Activated CD8-positive, alpha-beta memory T cell treated with anti-CD3 and anti-CD28 coated beads, Interleukin-2, amount 50 U/mL, for 1 hour (primary cell): ENCODE results near the gene SNRNP25.
A peak's percentile ranks its signal among the peaks of the same experiment; 100 is the strongest.

Experiments
- DNase-seq: peaks from one replicate; pipeline ENCODE4 v3.0.0-alpha.2; 2020; ENCODE audit errors: extremely low read depth

The SNRNP25 gene

DNA sequence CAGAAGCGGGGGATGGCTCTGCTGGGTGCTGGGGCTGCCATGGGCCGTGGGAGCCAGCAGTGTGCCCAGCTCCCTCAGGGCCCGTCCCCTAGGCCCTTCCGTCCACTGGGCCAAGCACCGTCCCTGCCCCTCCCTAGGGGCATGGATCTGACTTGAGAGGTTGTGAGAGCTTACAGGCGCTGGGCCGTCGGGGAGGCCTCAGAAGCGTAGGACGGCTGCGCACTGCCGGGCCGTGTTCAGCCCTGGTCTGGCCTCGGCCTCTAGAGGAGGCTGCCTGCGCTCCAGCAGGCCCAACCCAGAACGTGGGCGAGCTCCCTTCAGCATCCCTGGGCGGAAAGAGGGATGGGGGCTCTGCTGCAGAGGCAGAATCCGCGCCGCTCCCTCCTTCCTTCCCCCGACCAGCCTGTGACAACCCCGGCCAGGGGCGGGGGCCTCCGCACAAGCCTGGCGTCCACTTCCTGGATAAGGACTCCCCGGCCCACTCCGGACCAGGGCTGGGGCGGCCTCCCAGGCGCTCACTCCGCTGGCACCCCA lies 23.7 kb downstream of the SNRNP25 start:
- no peak for DNase-seq

- DNase-seq: no peak
These were observed 24.3 kb downstream of the SNRNP25 start, which contains the start of gene MPG for GRCh38 chr16:77807-78443. Gene MPG (plus strand): TSS chr16:78225. CDS start chr16:78310, 85 bp downstream.

- no peak for DNase-seq
These were observed 25.0 kb downstream of the SNRNP25 start for GRCh38 chr16:78444-79150.

- DNase-seq: no peak
These were observed 25.8 kb downstream of the SNRNP25 start for GRCh38 chr16:79151-80054.

DNA sequence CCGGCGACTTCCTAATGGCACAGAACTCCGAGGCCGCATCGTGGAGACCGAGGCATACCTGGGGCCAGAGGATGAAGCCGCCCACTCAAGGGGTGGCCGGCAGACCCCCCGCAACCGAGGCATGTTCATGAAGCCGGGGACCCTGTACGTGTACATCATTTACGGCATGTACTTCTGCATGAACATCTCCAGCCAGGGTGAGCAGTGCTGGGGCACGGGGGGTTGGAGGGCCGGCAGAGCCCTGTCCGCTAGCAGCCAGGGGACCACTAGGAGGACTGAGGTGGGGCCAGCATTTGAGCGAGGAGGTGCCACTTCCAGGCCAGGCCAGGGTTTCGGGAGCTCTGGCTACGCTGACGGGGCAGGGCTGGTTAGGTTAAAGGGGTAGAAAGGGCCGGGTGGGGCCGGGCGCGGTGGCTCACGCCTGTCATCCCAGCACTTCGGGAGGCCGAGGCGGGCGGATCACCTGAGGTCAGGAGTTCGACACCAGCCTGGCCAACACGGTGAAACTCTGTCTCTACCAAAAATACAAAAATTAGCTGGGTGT lies 29.5 kb downstream of the SNRNP25 start:
- DNase-seq: no peak

DNA sequence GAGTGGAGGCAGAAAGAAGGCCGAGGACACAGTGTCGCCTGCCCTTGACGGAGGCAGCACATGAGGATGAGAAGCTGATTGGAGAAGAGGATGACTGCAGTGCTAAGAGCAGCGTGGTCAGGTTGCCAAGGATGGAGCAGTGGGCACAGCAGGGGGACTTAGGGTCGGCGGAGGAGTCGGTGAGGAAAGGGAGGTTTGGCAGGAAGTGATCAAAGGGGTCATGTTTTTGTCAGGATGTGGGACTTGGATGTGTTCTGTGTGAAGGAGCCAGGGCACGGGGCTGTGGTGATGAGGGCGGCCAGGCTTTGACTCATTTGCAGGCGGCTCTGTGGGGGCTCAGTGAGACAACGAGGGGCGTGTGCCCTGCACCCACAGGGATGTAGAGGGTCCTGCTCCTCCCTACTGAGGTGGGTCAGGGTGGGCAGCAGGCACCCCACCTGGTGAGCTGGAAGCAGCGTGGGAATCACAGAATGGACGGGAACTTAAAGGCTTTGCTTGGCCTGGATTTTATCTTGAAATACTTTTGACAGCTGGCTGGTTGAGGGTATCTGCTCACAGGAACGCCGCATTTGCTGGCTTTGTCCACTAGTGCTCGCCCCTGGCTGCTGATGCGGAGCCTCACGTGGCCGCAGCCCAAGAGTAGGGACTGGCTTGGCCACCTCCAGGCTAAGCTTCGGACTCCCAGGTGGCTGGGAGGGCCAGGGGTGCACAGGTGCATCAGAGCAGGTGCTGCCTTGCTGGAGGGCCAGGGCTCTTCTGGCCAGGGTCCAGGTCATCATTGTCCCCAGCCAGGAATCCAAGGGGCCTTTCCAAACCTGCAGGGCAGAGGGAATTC lies 30.4 kb downstream of the SNRNP25 start:
- no peak for DNase-seq

DNA sequence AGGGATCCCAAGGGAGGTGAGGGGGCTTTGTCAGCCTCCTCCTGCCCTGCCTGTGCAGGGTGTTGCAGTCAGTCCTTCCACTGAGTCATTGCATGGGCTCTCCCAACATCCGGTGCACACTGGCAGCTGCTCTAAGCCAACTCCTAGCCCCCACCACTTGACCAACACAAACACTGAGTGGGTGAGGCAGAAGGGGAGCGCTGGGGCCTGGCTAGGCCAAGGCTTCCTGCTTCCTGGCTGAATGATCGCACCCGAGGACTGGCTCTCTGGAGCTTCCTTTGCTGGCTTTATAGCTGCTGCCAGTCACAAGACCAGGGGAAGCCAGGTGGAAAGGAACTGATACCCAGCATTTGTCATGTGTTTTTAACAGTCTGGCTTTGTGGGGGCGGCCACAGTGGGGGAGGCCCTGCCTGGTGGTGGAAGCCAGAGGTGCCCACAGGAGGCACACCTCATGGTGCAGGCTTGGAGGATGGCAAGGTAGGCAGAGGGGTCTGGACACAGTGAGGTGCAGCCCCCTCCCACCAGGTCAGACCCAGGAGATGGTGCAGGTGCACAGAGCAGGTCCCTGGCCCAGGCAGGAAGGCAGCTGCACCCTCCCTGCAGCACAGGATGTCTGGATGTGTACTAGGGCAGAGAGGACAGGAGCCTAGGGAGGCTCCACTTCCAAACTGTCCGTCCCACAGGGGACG lies 31.2 kb downstream of the SNRNP25 start:
- no peak for DNase-seq

DNA sequence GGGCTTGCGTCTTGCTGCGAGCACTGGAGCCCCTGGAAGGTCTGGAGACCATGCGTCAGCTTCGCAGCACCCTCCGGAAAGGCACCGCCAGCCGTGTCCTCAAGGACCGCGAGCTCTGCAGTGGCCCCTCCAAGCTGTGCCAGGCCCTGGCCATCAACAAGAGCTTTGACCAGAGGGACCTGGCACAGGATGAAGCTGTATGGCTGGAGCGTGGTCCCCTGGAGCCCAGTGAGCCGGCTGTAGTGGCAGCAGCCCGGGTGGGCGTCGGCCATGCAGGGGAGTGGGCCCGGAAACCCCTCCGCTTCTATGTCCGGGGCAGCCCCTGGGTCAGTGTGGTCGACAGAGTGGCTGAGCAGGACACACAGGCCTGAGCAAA lies 31.8 kb downstream of the SNRNP25 start:
- DNase-seq: no peak

DNA sequence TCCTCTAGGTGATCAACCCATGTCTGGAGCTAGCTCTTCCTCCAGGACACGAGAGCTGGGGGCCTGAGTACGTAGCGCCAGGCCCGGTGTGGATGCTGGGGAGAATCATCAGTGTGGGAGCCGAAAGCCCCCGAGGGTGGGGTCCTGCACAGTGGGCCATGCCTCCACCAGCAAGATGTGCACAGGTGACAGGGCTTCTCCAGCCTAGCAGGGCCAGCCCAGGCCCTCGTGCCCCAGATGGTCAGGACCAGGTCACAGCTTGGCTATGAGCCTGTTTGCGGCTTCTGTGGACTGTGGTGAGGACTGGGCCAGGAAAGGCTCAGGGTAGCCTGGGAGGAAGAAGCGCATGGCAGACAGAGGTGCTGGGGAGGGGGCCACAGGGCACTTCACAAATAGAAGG lies 32.2 kb downstream of the SNRNP25 start:
- DNase-seq: no peak

DNA sequence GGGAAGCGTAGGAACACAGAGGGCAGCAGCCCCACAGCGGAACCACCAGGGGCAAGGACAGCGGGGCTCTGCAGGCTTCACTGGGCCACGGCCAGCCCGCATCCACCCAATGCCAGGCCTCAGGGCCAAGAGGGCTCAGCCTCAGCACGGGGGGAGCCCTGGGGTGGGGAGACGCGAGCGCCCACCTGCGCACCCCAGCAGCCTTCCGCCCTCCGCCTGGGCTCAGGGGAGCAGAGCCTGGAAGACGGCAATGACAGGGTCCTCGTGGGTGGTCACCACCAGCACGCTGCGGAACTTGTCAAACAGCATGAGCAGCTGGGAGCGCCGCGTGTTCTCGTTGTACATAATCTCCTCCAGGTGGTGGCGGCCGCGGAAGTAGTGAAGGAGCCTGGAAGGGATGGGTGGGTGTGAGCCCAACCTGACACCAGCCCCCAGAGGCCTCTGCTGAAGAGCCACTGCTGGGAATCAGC lies 32.9 kb downstream of the SNRNP25 start:
- no peak for DNase-seq

GRCh38 chr16:88613-89012 lies 35.0 kb downstream of the SNRNP25 start:
- no peak for DNase-seq

GRCh38 chr16:89391-90302 lies 36.0 kb downstream of the SNRNP25 start:
- DNase-seq: no peak

DNA sequence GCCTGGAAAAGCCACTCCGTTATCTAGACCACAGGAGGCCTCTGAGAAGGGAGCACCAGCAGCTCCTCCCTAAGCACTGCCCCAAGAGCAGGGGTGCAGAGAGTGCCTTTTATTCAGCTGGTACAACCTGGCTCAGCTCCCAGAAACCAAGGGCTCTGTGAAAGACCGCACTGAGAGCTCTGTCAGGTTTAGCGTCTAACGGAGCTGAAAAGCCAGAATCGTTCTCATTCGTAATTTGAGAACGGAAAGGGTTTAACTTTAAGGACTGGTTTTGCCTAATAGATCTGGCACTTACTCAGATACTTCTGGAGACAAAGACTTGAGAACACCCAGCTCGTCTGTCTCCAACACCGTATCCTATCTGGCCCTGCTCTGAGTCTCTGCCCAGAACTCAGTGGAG lies 37.9 kb downstream of the SNRNP25 start:
- no peak for DNase-seq

DNA sequence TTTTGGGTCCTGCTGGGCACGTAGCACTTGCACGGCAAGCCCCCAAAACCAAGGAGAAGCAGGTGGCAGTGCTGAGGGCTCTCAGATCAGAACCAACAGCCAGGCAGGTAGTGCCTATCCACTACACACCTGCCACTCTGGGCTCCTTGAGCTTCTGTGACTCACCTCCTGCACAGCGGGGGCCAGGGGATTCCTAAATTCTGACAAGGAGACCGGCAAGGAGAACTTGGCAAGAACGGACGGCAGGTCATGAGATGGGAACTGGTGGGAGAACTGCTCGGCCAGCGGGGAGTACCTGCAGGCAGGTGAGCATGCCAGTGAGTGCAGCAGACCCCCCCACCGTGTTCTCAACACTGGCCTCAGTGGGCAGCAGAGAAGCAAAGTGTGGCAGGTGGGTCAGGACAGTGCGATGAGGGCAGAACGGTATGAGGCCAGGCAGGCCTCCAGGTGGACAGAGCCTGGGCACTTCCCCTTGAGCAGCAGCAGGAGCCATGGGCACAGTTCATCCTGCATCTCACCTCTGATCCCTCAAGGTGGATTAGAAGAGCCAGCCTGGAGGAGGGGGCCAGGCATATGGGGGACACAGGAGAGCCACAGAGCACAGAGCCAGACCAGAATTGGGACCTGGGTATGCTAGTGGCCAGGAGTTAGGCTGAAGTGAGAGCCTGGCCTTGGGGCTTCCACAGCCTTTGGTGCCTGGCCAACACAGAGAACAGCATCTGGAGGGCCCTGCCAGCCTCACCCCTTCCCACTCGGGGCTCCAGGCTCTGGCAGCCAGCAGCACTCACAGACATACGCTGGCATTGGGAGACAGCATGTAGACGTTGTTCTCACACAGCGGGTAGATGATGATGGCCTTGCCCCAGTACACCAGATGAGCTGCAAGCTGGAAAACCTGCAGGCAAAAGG lies 39.1 kb downstream of the SNRNP25 start:
- no peak for DNase-seq

GRCh38 chr16:94918-95265 lies 41.3 kb downstream of the SNRNP25 start:
- DNase-seq: no peak

GRCh38 chr16:96935-97381 lies 43.3 kb downstream of the SNRNP25 start:
- peak; percentile 66 for DNase-seq

GRCh38 chr16:97822-98221 lies 44.2 kb downstream of the SNRNP25 start:
- DNase-seq: no peak

DNA sequence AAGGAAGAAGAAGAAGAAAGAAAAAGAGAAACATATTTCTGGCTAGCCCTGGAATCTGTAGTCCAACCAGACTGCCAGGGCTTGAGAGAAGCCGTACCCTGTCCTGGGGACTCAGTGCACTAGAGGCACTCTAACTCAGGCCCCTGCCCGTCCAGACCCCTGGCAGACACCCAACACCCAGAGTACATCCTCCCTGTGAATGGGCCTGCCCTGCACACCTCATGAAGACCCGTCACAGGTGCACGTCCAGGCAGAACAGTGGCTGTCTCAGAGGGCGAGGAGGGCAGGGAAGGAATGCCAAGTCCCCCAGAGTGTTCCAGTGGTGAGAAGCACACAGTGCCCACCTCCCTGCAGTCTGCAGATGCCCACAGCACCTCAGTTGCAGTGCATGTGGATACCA lies 47.4 kb downstream of the SNRNP25 start:
- no peak for DNase-seq
